HEK293 (cell line): ENCODE results near the gene OTOF.

Source experiments
- CTCF ChIA-PET: fragments of 350-600 bp; formaldehyde crosslinking; extraction: SDS; loops from one replicate; lab custom pipeline; 2021; ENCODE audit warnings: antibody characterized with exemption; lab: Yijun Ruan, JAX
- POLR2A ChIA-PET: fragments of 300-600 bp; formaldehyde crosslinking; extraction: SDS; loops from one replicate; lab custom pipeline; 2020; ENCODE audit warnings: antibody characterized with exemption, inconsistent platforms; lab: Yijun Ruan, JAX
- H3K27ac ChIP-seq: fragments of 200-500 bp; sonication (Bioruptor generic); 2 replicates; pipeline ENCODE4 v1.5.1; 2014; ENCODE audit warnings: low read depth, low read length, control low read depth, inconsistent platforms; ENCODE audit errors: extremely low read depth
- H3K36me3 ChIP-seq, 2 experiments: fragments of 200-500 bp in 1 of 2; sonication (Bioruptor generic) in 1 of 2; 1 replicate in 1 of 2; 2 replicates in 1 of 2; pipeline ENCODE4 v1.5.1; 2014 to 2017; ENCODE audit warnings: inconsistent platforms in 2 of 2, low read length in 2 of 2; ENCODE audit not compliant: control insufficient read depth in 2 of 2, insufficient read depth in 1 of 2
- H3K4me1 ChIP-seq: fragments of 200-500 bp; sonication (Bioruptor generic); 2 replicates; pipeline ENCODE4 v1.5.1; 2014; ENCODE audit warnings: mild to moderate bottlenecking, low read length, inconsistent platforms; ENCODE audit not compliant: control insufficient read depth, insufficient read depth
- H3K4me3 ChIP-seq: 2 replicates; pipeline ENCODE4 v1.5.1; 2011; ENCODE audit warnings: low read depth, mild to moderate bottlenecking, control low read depth, low read length, moderate library complexity
- H3K9me3 ChIP-seq: fragments of 200-500 bp; sonication (Bioruptor generic); 2 replicates; pipeline ENCODE4 v1.5.1; 2014; ENCODE audit warnings: low read depth, low read length, inconsistent platforms; ENCODE audit not compliant: control insufficient read depth, insufficient read depth
- EGR2 ChIP-seq: fragments of 450-650 bp; formaldehyde crosslinking; IDR thresholded peaks from 2 replicates; pipeline ENCODE4 v1.5.1; 2016; ENCODE audit warnings: low read depth, missing biosample characterization, missing genetic modification characterization
- HOXA7 ChIP-seq: sonication (generic); formaldehyde crosslinking; IDR thresholded peaks from 2 replicates; pipeline ENCODE4 v1.8.1; 2022; ENCODE audit warnings: missing genetic modification reagents, borderline replicate concordance
- KLF1 ChIP-seq: fragments of 450-650 bp; formaldehyde crosslinking; IDR thresholded peaks from 2 replicates; pipeline ENCODE4 v1.5.1; 2016; ENCODE audit warnings: missing biosample characterization, missing genetic modification characterization
- KLF10 ChIP-seq: fragments of 450-650 bp; IDR thresholded peaks from 2 replicates; pipeline ENCODE4 v1.5.1; 2018; ENCODE audit warnings: missing biosample characterization, mild to moderate bottlenecking, missing genetic modification characterization
- SETDB1 ChIP-seq: IDR thresholded peaks from one replicate; pipeline ENCODE4 v1.6.1; 2017; ENCODE audit warnings: mild to moderate bottlenecking, low read length, moderate library complexity, mixed read lengths; ENCODE audit not compliant: insufficient read length
- ZBTB10 ChIP-seq: fragments of 450-650 bp; formaldehyde crosslinking; IDR thresholded peaks from 2 replicates; pipeline ENCODE4 v1.5.1; 2016; ENCODE audit warnings: missing biosample characterization, missing genetic modification characterization
- ZEB2 ChIP-seq: fragments of 450-650 bp; formaldehyde crosslinking; IDR thresholded peaks from 2 replicates; pipeline ENCODE4 v1.5.1; 2016; ENCODE audit warnings: missing biosample characterization, missing genetic modification characterization
- ZFHX2 ChIP-seq: fragments of 450-650 bp; formaldehyde crosslinking; conservative IDR thresholded peaks from 2 replicates; pipeline ENCODE4 v1.5.1; 2016; ENCODE audit warnings: missing biosample characterization, missing genetic modification characterization
- ZNF10 ChIP-seq: fragments of 450-650 bp; formaldehyde crosslinking; IDR thresholded peaks from 2 replicates; pipeline ENCODE4 v1.5.1; 2017; ENCODE audit warnings: missing biosample characterization, missing genetic modification characterization
- ZNF214 ChIP-seq: fragments of 450-650 bp; formaldehyde crosslinking; IDR thresholded peaks from 2 replicates; pipeline ENCODE4 v1.5.1; 2017; ENCODE audit warnings: missing biosample characterization, mild to moderate bottlenecking, missing genetic modification characterization, borderline replicate concordance
- ZNF341 ChIP-seq: fragments of 450-650 bp; formaldehyde crosslinking; IDR thresholded peaks from 2 replicates; pipeline ENCODE4; 2016; ENCODE audit warnings: low read depth, missing biosample characterization, missing genetic modification characterization
- ZNF548 ChIP-seq: fragments of 450-650 bp; formaldehyde crosslinking; IDR thresholded peaks from 2 replicates; pipeline ENCODE4 v1.5.1; 2016; ENCODE audit warnings: missing biosample characterization, missing genetic modification characterization
- ZNF624 ChIP-seq: fragments of 450-650 bp; formaldehyde crosslinking; IDR thresholded peaks from 2 replicates; pipeline ENCODE4 v1.5.1; 2017; ENCODE audit warnings: missing biosample characterization, missing genetic modification characterization
- ZNF677 ChIP-seq: fragments of 450-650 bp; IDR thresholded peaks from 2 replicates; pipeline ENCODE4 v1.5.0; 2018; ENCODE audit warnings: missing biosample characterization, mild to moderate bottlenecking, missing genetic modification characterization, moderate library complexity
- ZNF792 ChIP-seq: fragments of 450-650 bp; formaldehyde crosslinking; IDR thresholded peaks from 2 replicates; pipeline ENCODE4 v1.5.1; 2016; ENCODE audit warnings: missing biosample characterization, missing genetic modification characterization
- TF ChIP-seq, protein P1 (sequence below): fragments of 450-650 bp; formaldehyde crosslinking; IDR thresholded peaks from 2 replicates; pipeline ENCODE4 v1.5.1; 2016; ENCODE audit warnings: missing biosample characterization, missing genetic modification characterization

OTOF gene

GRCh38 chr2:26486789-26487188, 8.9 kb upstream of the OTOF start (continued):
- TF ChIP-seq SETDB1 (no peak), ZEB2 (no peak), ZNF214 (no peak)
- TF ChIP-seq, protein P1, sequence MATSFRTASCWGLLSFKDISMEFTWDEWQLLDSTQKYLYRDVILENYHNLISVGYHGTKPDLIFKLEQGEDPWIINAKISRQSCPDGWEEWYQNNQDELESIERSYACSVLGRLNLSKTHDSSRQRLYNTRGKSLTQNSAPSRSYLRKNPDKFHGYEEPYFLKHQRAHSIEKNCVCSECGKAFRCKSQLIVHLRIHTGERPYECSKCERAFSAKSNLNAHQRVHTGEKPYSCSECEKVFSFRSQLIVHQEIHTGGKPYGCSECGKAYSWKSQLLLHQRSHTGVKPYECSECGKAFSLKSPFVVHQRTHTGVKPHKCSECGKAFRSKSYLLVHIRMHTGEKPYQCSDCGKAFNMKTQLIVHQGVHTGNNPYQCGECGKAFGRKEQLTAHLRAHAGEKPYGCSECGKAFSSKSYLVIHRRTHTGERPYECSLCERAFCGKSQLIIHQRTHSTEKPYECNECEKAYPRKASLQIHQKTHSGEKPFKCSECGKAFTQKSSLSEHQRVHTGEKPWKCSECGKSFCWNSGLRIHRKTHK = no peak
- TF ChIP-seq, all 188 proteins: peak for 0

GRCh38 chr2:26485725-26486418, 7.9 kb upstream of the OTOF start:
- Histone ChIP-seq H3K4me1 (no peaks in the 10 kb centered on the region), H3K9me3 (no peaks in the 10 kb centered on the region), H3K4me3 (no peak overlapping the region), H3K27ac (no peak overlapping the region), H3K36me3 (no peaks in the 10 kb centered on the region)
- TF ChIP-seq KLF1 (tag by site-specific recombination) = peak; percentile 59; the same call in 1 of the 2 replicates
- peak; percentile 99 for TF ChIP-seq EGR2 (tag by site-specific recombination)
- TF ChIP-seq ZFHX2 (tag by site-specific recombination) = peak; percentile 99
- TF ChIP-seq HOXA7 (CRISPR knock-in tag) = no peak
- ChIA-PET CTCF (no interaction called here), POLR2A (no interaction called here)

DNA sequence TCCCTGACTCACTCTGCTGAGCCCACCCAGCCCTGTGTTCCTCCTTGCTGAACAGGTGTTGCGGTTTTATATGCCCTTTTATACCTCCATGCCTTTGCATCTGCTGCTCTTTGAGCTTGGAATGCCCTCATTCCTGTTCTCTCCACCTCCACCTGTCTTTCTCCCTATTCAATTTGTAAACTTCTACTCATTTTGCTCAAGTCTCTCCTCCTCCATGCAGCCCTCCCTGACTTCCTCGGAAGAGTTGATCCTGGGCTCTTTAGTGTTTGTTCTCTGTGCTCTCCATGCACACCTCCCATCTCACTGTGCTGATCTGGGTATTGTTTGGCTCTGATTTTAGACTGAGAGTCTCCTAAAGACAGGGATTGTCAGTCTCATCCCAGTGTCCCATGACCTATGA, 7.2 kb upstream of the OTOF start:
- H3K4me3 ChIP-seq = no peak overlapping the region
- no peak overlapping the region for H3K27ac ChIP-seq
- ChIA-PET CTCF (no interaction called here), POLR2A (interaction anchor here (0.5 kb wide), 1 partner anchor 319 kb away, joined by 3 read pairs; no protein-coding TSS in a partner anchor)
- no peaks in the 10 kb centered on the region for H3K9me3 ChIP-seq
- no peak for TF ChIP-seq KLF10 (tag by site-specific recombination)
- TF ChIP-seq ZNF792 = no peak
- no peak for TF ChIP-seq ZNF548 (tag by site-specific recombination)
- TF ChIP-seq ZBTB10 = no peak
- TF ChIP-seq ZNF10 (tag by site-specific recombination) = no peak
- no peak for TF ChIP-seq ZNF677
- H3K4me1 ChIP-seq = no peaks in the 10 kb centered on the region
- no peaks in the 10 kb centered on the region for H3K36me3 ChIP-seq

DNA sequence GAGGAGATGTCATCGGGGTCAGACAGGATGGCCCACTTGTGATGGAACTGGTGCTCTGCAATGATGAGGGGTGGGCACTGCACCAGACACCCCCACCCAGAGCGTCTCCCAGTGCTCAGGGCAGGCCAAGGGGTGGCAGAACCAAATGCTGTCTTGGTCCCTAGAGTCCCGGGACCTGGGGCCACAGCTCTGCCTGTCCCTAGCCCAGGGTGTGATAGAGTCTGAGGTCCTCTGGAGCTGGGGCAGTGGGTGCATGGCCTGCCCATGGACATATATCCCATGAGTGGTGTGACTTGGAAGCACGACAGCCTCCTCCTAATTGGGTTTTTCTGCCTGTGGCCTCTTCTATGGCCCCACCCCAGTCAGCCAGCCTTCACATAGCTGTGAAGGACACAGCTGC, 6.7 kb upstream of the OTOF start:
- no peak overlapping the region for H3K4me3 ChIP-seq
- TF ChIP-seq ZNF624 (tag by site-specific recombination) (no peak), ZNF341 (tag by site-specific recombination) (no peak)
- no peaks in the 10 kb centered on the region for H3K9me3 ChIP-seq
- no peaks in the 10 kb centered on the region for H3K36me3 ChIP-seq
- POLR2A ChIA-PET = interaction anchor here (0.5 kb wide), 1 partner anchor 318 kb away, joined by 3 read pairs; no protein-coding TSS in a partner anchor
- CTCF ChIA-PET = no interaction called here
- no peak overlapping the region; the same call in 1 of the 2 replicates for H3K27ac ChIP-seq
- H3K4me1 ChIP-seq = no peaks in the 10 kb centered on the region
